RKO (cell line): ENCODE data around the gene NAA30.
A peak's percentile ranks its signal among the peaks of the same experiment; 100 is the strongest.
"Not testable (repeated sequence)": the region's sequence is repeated elsewhere in the genome, so short reads cannot be mapped to it uniquely, and the experiment has no call there.

Source experiments
- DNase-seq: peaks from one replicate; pipeline ENCODE4 v3.0.0-alpha.2; 2016; ENCODE audit warnings: low spot score

Gene NAA30

DNA sequence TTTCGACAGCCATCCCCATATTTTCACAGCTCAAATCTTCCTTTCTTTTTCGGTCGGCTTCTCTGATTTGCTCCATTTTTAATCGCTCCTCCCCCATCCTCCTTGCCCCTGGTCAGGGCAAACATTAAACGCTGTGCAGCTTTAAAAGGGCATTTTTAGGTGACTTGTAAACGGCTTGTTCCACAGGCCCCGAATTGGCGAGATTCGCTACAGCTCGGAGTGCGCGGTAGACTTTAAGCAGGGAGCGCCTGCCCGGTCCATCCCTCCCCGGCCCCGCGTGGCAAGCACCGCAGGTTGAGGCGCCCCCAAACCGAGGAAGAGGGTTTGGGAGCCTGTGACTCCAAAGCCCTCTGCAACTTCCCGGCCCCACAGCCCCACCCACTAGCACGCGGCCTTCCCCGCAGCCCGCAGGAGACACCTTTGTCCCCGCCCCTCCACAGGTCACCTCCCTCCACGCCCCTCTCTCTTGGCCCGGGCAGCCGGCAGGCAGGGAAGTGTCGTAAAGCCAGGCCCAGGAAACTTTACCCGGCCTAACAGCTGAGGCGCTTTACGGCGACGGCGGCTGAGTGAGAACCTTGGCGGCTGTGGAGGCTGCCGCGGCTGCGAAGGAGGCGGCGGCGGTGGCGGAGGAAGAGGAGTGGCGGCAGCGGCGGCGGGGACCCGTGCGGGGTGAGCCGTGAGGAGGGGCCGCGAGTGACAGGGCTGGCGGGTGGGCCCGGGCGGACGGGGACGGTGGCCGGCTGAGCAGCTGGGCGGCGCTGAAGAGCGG is at the start of gene NAA30:
Gene NAA30, plus strand, starts transcription at position 550 of the 769 bp plus-strand sequence. CDS start 372 bp downstream, outside the sequence.
- peak; percentile 90 for DNase-seq

DNA sequence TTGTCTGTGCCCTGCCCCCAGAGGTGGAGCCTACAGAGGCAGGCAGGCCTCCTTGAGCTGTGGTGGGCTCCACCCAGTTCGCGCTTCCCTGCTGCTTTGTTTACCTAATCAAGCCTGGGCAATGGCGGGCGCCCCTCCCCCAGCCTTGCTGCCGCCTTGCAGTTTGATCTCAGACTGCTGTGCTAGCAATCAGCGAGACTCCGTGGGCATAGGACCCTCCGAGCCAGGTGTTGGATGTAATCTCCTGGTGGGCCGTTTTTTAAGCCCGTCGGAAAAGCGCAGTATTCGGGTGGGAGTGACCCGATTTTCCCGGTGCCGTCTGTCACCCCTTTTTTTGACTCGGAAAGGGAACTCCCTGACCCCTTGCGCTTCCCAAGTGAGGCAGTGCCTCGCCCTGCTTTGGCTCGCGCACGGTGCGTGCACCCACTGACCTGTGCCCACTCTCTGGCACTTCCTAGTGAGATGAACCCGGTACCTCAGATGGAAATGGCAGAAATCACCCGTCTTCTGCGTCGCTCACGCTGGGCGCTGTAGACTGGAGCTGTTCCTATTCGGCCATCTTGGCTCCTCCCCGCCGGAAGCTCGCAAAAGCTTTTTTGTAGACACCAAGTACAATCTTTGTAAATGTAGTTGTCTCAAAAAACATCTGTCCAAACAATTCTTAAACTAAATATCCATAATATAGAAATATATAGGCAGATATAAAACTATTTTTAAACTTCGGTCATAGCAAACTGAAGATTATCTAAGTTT is 46.7 kb upstream of the NAA30 start:
- DNase-seq = not testable (repeated sequence)

DNA sequence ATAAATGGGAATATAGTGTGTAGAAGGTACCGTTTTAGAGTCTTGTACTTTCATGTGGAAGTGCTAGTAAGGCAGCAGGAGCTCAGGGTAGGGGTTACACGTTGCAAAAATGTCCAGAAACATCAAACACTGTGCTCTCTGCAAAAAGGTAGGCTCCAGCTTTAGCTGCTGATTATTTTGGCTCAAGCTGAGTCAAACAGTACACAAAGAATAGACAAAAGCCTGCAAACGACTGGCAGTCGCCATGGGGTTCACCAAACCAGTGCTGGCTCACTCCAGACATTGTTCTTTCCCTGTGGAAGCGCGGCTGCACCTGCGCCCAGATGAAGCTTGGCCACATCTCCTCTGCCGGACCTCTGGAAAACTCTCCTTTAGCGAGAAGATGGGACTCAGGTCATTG is 45.3 kb upstream of the NAA30 start:
- no peak for DNase-seq

DNA sequence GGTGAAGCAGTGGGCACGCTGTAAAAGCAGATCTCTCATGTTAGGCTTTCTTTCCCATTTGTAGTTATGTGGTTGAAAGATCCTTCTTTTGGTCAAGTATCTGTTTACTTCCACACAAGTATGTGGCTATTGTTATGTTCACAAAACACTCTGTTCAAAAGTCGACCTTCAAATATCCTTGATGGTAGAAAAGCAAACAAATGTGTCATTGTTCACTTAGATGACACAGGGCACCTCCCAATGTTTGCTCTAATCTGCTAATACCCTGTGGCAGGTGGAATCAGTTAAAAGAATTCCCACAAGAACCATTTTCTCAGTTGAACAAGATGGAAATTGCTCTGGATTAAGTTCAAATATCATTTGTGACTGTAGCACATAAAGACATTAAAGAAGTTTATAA is 43.6 kb upstream of the NAA30 start:
- DNase-seq = no peak

DNA sequence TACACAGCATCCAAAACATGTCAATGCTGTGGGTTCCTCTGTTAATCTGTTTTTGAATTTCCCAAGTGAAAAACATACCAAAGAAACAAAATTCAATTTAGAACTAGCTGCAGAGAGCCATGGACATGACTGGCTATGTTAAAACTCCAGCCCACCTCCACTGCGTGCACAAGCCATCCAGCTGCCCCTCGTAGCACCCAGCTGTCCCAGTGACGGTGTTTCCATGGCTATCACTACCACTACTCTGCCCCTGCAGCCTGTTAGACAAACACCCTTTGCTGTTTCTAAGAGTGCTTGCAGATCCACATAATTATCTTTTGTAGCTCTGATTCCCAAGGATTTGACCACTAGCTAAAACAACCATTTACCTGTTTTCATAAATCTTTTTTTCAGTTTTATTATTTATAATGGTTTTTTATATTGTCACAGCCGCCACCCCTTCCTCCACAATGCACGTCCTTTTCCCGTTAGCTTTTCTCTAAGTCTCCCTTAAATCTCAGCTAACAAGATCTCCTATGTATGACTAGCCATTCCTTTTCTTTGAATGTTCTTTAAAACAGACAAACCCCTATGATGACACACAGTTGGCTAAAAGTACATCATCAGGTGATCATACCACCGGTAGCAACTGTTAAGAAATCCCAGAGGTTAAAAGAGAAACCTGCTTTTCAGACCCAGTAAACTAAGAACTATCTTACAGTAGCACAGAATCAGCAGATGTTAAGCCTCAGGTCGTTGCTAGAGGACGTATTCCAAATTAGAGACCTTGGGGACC is 37.8 kb upstream of the NAA30 start:
- no peak for DNase-seq

DNA sequence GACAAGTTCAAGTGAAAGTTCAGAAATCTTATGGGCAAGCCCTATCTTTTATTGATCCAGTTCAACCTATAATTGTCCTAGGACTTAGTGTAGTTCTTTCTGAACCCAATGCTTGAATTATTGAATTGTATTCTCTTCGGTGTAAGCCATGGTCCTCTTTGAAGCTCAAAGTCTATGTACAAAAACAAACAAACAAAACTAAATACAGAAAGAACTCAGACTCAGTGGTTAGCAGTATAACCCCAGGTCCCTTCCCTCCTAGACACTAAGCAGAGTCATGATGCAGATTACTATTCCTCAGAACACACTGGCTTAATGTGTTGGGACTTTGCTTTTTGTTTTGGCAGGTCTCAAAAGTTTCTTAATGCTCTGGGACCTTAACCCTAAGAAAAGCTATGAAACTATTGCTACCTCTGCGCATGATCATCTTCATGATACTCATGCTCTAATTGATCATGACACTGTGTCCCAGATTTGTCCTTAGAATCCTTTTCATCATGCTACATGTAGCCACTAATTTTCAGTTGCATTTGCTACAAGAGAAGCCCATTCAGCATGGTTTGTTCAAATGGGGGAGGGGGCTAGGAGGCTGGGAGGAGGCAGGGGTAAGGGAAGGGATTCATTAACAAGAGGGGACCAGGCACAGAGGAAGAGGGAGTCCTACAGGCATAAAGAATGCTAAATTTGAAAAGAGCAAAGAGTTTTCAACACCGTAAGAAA is 35.1 kb upstream of the NAA30 start:
- no peak for DNase-seq

DNA sequence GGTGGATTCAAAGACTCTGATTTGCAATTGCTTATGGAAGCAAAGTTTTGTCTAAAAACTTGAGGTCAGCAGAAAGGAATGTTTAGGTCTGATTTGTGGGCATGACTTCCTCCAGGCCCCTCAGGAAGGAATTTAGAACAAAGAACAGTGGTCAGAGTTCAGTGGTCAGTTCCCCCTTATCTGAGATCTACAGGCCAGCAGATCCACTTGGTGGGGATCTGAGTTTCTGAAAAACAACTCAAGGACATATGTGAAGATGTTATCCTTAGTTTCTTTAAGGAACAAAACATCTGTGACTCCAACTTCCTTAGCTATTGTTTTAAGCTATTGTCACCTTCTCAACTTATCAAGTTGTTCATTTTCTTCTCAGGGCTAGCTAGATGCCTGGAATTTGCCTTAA is 28.0 kb upstream of the NAA30 start:
- no peak for DNase-seq

DNA sequence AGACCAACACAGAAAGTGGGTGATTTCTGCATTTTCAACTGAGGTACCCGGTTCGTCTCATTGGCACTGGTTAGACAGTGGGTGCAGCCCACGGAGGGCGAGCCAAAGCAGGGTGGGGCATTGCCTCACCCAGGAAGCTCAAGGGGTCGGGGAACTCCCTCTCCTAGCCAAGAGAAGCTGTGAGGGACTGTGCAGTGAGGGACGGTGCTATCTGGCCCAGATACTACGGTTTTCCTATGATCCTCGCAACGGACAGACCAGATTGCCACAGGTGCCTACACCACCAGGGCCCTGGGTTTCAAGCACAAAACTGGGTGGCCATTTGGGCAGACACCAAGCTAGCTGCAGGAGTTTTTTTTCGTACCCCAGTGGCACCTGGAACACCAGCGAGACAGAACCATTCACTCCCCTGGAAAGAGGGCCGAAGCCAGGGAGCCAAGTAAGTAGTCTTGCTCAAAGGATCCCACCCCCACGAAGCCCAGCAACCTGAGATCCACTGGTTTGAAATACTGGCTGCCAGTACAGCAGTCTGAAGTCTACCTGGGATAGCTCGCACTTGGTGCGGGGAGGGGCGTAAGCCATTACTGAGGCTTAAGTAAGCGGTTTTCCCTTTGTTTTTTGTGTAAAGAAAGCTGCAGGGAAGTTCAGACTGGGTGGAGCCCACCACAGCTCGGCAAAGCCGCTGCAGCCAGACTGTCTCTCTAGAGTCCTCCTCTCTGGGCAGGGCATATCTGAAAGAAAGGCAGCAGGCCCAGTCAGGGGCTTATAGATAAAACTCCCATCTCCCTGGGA is 25.5 kb upstream of the NAA30 start:
- DNase-seq = no peak

DNA sequence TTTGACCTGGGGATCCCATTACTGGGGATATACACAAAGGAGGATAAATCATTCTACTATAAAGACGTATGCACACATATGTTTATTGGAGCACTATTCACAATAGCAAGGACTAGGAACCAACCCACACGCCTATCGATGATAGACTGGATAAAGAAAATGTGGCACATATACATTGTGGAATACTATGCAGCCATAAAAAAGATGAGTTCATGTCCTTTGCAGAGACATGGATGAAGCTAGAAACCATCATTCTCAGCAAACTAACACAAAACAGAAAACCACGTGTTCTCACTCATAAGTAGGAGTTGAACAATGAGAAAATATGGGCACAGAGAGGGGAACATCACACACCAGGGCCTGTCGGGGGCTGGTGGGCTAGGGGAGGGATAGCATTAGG is 20.2 kb upstream of the NAA30 start:
- DNase-seq = not testable (repeated sequence)

DNA sequence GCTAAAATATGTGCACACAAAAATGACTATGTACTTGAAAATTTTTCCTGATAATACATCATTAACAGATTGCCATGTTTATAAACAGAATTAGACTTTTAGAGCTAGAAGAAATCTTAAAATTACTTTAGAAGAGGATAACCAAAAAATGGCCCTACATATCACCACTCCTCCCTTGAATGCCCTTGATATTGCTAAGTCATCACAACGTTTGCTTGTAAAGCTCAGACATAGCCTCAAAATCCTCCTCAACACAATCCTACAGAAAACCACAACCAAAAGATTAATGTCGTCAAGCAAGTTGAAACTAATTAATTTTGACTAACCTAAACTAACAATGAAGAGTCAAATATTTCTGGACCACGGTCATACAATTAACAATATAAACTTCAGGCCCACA is 19.4 kb upstream of the NAA30 start:
- DNase-seq = no peak

DNA sequence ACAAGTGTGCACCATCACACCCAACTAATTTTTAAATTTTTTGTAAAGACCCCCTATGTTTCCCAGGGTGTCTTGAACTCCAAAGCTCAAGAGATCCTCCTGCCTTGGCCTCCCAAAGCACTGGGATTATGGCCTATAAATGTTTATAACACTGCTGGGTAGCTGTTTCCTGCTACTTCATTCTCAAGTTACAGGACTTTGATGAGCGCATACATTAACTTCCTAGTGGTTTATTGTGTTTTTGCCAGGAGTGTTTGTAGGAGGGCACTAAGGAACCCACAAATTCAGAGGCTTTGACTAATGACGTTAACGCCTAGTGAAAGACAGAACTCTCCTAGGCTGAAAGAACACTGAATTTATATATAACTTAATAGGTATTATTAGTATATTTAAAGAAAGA is 15.2 kb upstream of the NAA30 start:
- DNase-seq = no peak

DNA sequence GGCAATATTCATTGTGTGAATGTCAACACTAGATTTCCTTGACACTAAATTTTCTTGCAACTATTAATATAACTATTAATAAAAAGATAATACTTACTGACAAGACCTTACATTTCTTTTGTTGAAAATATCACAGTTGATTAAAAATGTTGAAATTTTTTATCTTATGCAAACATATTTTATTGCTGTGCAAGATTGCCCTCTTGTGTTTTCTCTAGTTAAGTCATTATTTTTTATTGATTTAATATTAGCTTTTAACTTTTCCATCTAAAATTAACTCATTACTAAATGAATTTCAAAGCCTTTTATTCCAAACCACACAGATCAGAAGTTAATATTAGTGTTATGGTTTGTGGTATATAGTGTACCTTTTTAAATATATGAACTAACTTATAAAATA is 11.7 kb upstream of the NAA30 start:
- no peak for DNase-seq

DNA sequence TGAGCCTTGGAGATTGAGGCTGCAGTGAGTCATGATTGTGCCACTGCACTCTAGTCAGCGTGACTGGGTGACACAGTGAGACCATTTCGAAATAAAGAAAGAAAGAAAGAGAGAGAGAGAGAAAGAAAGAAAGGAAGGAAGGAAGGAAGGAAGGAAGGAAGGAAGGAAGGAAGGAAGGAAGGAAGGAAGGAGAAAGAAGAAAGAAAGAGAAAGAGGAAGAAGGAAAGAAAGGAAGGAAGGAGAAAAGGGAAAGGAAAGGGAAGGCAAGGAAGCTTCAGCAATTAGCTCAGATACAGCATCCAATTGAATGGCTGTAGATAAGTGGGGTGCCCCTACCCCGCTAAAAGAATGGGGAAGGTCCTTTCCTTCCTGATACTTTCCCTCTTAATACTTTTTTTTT is 9.5 kb upstream of the NAA30 start:
- DNase-seq = no peak

DNA sequence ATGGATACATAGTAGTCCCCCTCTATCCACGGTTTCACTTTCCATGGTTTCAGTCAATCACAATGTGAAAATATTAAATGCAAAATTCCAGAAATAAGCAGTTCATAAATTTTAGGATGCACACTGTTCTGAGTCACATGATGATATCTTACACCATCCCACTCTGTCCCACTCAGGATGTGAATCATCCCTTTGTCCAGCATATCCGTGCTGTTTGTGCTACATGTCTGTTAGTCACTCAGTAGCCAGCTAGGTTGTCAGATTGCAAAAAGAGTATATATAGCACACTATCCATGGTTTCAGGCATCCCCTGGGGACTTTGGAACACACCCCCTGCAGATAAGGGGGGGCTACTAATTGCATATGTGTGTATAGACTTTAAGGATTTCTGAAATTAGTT is 8.1 kb upstream of the NAA30 start:
- DNase-seq = peak; percentile 90

DNA sequence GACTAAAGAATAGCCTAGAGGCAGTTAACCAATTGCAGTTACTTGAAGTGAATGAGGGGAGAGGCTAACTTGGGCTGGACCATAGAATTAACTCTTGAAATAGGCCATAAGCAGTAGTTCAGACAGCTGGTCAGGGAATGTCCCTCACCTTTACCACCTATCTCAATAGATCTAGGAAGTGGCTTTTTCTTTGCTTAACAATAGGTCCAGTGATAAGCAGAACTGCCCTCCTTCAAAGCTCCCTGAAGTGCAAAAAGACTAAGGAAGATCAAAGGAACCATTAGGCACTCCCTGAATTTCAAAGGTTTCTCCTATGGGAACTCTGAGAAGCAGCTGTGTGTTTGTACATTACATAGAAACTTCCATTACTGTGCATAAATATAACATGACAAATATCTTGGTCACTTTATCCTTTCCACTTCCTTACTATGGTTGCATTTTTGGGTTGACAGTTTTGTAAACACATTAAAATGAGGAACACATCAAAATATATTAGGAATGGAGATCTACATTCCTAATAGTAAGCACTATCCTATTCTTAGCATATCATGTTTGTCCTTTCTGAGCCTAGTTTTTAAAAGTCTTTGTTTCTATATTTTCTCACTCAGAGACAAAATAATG is 7.2 kb upstream of the NAA30 start:
- no peak for DNase-seq

DNA sequence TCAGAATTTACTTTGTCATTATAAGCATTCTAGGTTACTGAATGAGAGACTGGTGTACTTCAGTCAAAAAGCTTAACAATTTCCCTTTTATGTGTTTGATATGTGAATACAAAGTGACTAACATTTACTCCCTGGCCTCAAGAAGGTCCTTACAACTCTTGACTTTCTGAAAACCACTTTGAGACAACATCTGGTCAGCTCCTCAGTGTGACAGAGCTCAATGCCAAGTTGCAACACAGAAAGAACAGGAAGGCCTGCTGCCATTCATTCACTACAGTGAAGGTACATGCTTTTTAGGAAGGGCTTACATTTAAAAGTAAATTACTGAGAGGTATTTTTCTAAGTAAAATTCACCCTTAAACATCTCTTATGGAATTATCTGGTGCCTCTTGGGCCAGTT is 2.3 kb upstream of the NAA30 start:
- no peak for DNase-seq

DNA sequence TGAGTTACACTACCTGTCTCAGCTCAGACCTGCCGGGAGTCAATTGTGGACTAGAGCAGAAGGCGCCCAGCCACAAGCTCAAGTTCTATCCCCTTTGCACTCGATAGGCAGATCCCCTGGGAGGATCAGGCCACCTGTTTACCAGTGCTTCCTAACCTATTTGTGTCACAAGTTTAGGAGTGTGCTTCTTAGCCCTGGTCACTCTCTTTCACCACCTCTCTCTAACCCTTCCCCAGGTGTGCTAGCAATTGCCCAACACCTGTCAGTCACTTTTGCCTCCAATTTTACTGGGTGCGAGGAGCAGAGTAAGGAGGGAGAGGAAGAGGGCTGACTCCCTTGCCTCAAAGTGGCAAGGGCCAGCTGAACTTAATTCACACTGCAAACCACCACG is 745 bp upstream of the NAA30 start:
- DNase-seq = no peak

DNA sequence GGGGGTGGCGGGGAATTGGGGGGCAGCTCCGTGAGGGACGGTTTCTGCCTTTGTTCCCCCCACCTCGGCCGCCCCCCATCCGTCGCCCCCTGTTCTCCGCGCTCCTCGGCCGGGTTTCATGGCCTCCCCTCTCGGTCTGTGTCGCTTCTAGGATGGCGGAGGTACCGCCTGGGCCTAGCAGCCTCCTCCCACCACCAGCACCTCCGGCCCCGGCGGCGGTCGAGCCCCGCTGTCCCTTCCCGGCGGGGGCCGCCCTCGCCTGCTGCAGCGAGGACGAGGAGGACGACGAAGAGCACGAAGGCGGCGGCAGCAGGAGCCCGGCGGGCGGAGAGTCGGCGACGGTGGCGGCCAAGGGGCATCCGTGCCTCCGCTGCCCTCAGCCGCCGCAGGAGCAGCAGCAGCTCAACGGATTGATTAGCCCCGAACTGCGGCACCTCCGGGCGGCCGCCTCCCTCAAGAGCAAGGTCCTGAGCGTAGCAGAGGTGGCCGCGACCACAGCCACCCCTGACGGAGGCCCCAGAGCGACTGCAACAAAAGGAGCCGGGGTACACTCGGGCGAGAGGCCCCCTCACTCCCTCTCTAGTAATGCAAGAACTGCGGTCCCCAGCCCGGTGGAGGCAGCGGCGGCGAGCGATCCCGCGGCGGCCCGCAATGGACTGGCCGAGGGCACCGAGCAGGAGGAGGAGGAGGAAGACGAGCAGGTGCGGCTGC is 575 bp downstream of the NAA30 start:
- peak; percentile 36 for DNase-seq

DNA sequence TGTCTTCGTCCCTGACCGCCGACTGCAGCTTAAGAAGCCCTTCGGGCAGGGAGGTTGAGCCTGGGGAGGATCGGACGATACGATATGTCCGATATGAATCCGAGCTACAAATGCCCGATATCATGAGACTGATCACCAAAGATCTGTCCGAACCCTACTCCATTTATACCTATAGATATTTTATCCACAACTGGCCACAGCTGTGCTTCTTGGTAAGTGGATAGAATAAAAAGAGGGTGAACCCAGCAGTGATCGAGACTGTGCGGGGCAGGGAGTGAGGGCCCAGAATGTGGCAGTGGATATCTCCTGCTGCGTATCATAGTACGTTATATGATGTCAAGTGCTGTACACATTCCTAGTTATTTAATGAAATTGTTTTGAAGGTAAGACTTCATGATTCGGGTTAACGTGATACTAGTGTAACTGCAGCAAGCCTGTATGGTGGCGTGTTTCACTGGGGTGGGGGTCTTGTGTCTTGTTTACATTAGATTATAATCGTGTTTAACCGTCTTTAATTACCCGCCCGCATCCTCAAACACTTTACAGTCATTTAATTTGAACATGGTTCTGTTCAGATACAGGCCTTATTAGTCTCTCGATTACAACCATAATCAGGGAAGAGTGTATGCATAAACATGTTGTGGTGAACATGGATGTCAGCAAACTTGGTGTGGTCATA is 1.3 kb downstream of the NAA30 start:
- DNase-seq = peak; percentile 53

DNA sequence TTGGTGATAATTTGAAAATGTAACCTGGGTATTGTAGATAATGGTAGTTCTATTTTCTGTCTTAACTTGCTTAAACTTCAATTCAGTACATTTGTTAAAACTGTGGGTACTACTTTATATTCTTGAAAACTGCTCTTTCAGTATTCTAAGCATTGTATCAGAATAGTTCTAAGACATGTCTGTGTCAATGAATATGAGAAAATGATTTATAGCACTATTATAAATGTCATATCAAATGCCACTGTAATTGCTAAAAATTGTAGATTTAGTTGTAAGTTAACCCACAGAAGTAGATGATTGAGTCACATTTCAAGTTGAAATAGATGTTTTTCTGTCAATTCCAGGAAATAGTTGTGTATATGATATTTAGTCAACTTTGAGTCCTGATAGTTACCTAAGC is 2.4 kb downstream of the NAA30 start:
- no peak for DNase-seq
